GM19463 (cell line): ENCODE measurements around the gene MTUS2.
"Not testable (repeated sequence)": the region's sequence is repeated elsewhere in the genome, so short reads cannot be mapped to it uniquely, and the experiment has no call there.

ENCODE experiments used
- ATAC-seq: cut with Tn5 transposase; IDR thresholded peaks from one replicate; pipeline ENCODE4 v1.9.1; 2021; ENCODE audit warnings: mild to moderate bottlenecking, moderate library complexity; ENCODE audit not compliant: unreplicated experiment

The MTUS2 gene

DNA sequence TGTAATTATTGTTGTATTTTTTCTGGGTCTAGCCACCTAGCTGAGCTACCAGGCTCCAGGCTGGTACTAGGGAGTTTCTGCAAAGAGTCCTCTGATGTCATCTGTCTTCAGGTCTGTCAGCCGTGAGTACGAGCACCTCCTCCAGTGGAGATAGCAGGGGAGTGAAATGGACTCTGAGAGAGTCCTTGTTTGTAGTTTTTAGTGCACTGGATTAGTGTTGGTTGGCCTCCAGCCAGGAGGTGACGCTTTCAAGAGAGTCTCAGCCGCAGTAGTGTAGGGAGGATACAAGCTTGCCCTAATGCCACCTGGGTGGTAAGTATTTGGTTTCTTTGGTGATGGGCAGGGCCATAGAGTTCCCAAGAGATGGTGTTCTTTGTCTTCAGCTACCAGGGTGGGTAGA is 390.5 kb downstream of the MTUS2 start:
- ATAC-seq = no peak

DNA sequence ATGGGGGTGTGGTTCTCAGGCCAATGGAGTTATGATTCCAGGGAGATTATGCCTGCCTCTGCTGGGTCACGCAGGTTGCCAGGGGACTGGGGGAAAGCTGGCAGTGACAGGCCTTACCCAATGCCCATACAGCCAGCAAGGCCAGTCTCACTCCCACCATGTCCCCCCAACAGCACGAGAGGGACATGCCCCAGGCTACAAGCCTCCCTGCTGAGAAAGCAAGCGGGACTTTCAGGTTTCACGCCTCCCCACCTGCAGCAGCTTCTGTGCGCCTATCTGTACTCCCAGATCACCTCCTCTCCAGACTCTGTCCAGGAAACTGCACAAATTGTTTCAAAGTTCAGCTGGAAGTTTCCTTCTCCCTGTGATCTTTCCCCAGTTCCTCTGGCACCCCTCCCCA is 391.0 kb downstream of the MTUS2 start:
- ATAC-seq = not testable (repeated sequence)

DNA sequence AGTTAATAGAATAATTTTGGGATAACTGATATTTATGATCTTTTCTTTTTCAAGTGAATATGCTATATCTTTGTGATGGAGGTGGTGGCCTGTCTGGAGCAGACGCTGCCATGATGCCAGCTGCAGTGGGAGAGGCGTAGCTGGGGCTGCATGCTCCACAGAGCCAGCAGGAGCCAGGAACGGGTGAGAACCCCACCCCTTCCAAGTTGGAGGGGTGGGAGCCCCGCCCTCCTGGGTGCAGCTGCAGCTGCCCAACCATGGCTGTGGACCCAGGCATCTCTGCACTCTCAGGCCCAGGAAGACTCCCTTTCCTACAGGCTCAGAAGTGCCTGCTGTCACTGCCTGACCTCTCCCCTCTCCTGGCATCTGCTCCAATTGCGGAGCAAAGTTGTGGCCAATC is 402.3 kb downstream of the MTUS2 start:
- no peak for ATAC-seq

DNA sequence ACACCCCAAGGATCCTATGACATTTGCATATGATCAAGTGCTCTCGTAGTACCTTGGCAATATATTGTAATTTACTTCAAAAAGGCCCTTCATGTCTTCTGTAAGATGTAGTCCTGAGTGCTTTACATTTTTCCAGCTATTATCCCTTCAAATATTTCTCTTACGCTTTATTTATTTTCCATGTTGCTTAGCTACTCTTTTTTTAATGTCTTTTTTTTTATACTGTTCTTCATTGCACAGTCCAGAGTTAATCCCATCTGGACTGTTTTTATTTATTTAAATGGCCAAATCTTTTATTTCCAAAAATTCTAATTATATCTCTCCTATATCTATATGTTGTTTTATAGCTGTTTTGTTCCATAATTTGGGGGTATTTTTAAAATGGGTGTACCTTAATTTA is 404.1 kb downstream of the MTUS2 start:
- ATAC-seq = no peak

DNA sequence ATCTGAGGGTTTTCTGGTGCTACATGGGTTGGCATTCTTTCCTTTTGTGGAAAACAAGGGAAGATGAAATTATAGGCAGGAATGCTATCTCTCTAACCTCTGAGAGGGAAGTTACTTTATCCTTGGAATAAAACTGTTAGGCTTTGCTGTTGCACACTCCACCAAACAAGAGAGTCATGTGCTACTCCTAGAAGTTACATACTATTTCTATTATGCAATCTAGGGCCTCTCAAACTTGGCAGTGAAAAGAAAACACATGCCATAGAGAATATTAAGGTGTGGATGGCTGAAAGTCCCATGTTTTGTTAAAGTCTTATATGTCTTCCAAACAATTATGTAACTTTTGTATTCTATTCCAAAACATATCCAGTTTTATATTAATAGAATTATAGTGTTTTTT is 407.4 kb downstream of the MTUS2 start:
- no peak for ATAC-seq

DNA sequence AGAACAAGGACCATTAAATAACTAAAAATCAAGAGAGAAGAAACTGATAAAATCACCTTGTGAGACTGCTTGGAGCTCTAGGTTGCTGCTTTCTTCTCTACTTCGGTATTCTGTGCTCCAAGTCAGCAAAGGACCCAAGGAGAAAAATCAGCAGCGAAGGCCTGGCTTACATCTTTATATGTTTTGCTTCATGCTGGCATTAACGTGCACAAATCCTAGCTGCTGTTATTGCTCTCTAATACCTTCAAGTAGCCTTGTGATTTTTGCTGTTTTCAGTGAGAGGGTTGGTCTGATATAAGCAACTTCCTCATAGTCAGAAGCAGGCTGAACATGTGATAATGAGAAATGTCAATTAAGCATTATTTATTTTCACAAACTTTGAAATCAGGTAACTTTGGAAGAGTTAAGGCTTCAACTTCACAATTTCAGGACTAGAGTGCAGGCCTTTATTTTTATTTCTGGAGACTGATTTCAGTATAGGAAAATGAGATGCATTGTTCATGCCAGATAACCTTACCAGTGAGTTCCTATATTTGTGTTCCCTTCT is 410.2 kb downstream of the MTUS2 start:
- ATAC-seq = no peak

DNA sequence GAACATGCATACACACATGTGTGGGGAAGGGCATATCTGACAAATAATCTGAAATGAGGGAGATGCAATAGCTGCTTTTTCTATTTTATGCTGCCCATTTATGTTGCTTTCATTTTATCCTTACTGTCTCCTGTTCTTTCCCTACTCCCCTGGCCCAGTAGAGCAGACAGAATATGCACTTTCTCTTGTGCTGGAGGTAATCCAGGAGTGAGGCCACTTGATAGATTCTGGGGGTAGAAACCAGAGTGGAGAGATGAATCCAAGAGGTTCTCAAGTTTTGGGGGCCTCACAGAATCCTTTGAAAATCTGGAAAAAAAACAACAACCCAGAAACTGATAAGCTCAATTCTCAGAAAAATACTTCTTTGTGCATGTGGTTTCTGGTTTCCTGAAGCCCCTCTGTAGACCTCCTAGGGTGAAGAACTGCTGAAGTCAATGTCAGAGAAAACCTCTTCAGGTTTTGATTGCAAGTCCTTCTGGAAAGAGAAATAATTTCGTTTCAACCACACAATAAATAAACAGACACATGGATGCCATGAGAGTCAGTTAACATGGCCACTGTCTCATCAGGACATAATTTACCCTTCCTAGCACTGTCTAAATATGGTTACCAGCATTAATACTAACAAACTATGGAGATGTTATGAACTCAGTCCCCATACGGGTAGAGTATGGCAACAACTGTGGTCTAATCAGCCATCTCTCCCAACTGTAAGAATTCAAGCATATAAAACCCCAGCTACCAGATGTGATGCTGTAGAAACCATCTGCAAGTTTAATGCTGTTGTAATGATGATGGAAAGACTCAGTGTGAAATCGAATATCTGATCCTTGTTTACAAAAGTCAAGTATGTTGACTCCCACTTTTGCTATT is 419.8 kb downstream of the MTUS2 start:
- ATAC-seq = no peak

DNA sequence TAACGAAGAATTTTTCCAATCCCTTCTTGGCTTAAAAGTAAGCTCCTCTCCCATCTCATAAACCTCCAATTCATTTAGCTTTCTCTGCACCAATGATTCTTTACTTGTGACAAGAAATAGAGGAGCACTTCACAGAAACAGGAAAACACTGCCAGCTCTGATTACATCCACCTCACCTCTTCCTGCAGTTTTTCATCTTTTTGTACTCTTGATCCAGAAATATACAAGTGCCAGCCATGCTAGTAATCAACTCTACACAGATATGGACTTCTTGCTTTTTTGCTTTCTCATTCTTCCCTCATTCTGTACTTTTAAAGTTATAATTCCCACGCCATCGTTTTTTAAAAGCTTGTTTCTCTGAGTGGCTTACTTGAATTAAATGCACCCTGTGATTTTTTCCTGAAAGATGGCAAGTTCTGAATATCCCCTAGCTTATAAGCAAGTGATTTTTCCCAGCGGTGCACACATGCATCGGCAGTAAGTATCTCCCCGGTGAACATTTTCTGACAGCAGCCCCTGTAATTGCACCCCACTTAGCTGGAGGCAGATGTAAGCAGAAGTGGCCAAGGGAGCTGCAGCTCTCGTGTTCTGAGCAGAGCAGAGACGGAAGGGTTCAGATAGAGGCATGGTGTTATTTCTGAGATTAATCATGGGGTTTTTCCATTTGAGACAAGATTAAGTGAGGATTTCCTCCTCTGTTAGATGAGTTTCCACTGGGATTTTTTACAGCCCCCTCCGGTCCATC is 434.7 kb downstream of the MTUS2 start:
- ATAC-seq = no peak

DNA sequence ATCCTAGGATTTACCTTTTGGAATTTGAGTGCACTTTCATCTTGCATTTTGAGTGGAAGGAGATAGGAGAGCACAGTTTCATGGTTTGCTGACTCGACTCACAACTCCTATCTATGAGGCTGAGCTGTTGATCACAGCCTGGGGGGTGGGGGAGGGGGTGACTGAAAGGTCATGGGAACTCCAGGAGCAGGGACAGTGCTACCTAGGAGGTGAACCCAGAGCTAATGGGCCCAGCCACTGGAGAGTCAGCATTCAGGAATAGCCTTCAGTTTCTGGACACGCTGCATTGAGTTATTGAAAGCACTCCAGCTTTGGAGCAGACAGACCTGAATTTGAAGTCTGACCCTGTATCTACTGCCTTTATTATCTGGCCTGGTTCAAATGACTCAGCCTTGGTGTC is 435.4 kb downstream of the MTUS2 start:
- ATAC-seq = no peak

DNA sequence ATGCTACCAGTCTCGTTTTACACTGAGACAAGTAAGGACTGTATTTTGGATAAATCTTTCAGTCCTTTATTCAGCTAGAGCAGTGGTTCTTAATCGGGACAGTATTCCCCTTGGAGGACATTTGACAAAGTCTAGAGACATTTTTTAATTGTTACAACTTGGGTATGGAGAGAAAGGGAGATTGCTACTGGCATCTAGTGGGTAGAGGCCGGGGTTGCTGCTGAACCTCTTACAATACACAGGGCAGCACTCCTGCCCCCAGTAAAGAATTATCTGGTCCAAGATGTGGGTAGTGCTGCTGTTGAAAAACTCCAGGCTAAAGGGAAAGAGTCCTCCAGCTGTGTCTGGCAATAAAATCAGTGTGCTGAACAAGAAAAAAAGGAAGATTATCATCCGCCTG is 440.5 kb downstream of the MTUS2 start:
- no peak for ATAC-seq

DNA sequence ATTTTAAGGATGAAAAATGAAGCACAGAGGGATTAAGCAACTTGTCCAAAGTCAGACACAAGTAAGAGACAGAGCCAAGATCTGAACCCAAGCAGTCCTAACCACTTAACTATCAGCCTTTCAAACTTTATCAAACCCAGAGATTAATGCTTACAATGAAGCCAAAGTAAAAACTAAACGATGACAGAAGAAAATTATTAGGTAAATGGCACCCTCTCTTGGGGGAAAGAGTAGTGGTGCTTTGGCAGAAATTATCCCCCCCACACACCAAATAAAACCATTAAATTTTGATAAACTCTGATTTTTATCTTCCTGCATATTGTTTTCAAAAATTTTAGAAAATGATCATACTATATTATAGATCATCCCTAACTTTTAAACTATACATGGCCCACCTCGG is 446.1 kb downstream of the MTUS2 start:
- no peak for ATAC-seq

DNA sequence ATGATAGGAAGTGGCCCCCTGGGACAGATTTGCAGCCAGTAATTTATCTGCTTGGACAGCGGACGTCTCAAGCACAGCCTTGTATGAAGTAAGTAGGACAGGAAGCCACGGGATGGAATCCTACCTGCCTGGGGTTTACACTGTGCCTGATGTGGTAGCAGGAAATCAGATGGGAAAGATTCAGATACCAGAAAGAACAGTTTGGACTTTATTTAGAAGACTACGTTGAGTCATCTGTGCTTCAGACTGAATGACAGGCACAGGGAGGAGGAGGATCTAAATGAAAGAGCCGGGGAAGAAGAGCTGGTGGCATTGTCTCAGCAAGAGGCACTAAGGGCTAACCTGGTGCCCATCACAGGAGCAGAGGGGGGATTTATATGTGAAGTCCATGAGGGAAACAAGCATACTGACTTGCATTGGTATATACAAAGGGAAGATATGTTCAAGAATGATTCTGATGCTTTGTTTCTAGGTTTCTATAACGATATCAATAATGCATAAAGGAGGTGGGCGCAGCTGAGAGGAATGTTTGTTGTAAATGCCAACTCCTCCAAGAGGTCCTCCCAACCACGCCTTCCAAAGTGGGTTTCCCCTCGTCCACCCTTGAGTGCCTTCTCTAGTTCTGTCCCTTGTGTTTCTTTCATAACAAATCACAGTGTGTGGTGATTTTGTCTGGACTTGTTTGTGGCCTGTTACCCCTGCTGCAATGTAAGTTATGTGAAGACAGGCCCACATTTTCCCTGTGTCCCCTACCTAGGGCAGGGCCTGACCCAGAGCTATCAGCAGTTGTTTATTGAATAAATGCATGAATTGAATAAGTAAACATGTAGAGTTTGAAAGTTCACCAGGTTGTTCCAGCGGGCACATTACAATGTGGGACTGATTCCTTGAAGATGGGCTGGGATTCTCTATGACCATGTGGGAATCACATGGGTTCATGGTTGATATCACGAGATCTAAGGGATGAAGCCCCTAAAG is 446.9 kb downstream of the MTUS2 start:
- no peak for ATAC-seq

DNA sequence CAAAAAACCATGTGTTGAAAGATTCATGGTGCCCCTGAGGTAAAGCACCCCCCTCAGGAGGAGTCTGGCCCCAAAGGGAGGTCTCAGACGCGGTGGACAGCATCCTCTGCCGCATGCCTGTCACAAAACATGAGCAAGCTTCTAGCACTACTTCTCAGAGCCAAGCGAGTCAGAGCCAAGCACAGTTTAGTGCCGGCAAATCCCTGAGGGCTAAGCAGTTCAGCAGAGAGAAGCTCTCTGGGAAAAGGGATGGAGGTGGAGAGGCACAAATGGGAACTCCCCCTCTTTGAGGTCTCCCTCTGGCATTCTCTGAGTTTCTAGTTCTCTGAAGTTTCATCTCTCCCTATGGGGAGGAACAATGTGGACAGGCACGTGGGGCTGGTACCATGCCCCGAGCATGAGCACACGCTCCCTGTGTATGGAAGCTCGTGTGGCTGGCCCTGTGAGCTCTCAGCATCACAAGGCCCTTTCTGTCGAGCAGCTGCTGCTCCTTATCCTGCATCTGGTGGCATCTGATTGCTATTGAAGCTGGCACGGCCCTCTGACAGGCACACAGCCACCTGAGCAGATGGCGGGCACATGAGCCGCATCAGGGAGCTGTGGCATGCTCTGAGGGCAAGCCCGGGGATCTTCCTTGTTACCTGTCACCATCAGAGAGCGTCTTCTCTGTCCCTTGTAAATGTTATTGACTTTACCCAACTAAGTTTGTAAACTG is 450.3 kb downstream of the MTUS2 start:
- no peak for ATAC-seq

DNA sequence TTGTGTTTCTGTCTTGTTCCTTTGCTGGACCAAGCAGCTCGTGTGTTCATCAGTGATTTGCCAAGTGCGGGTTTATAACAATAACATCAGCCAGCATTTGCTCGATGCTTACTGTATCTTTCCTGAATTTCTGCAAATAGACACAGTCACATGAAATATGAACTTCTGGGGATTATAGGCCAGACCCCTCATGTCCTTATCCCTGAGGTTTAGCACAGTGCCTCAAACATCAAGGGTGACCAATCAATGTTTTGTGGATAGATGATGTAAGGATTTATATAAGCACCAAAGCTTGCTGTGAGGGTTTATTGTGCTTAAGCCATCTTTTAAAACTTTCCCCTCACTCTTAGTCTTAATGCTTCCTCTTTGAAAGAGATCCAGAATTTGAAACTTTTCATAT is 451.5 kb downstream of the MTUS2 start:
- ATAC-seq = no peak

DNA sequence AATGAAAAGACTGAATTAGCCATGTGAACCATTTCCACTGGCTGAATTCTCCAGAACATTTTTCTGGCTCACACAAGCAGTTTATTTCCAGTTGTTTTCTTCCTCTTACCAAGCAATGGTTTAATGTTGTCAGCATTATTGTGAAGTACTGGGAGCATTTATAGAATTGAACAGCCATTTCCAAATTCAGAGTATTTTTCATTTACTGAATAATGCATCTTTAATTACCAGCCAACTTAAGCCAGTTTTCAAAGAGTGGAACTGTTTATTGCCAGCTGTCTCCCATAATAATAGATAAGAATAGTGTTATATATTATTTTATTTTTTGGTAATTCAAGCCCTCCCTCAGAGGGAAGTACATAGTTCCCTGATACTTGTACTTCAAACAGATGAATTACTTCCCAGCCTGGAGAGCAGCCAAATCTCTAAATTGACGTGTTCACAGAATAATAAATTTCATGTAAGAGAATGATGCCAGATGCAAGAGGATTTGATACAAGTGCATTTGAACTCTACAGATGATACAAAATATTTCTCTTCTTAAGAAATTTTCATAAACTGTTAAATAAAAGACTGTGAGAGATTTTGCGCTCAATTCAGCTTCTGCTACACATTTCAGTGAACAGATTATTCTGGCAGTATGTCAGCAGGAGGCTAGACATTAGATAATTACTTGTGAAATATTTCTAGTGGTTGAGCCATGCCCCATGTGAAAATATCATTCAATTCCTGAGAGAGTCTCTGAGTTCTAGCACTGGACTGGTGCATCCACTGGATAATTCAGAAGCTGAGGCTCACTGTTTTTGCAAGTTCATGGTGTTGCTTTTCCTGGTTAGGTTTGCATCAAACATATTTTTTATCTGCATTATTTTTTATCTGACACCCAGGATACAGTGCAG is 459.5 kb downstream of the MTUS2 start:
- ATAC-seq = no peak

DNA sequence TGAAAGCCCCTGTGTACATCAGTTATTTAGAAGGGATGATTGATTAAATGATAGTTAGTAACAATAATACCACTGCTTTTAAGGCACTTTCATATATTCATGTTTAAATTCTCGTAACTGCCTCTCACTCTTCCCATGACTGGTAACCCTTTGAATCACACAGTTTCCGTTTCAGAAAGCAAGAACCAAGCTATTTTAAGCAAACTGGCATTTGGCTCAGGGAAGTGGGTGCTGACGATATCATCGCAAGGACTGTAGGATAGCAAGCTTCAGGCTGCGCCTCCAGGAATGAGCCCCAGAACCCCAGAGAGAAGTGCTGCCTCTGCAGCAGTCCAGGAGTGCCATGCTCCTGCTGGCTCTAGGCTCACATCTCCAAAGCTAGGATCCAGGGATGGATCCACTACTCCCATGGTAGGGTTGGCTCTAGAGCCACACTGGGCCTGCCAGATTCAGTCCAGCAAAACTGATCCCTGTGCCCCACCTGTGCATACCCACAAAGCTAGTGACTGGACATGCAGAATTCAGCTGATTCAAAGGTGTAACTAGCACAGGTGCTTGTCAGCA is 461.9 kb downstream of the MTUS2 start:
- no peak for ATAC-seq

DNA sequence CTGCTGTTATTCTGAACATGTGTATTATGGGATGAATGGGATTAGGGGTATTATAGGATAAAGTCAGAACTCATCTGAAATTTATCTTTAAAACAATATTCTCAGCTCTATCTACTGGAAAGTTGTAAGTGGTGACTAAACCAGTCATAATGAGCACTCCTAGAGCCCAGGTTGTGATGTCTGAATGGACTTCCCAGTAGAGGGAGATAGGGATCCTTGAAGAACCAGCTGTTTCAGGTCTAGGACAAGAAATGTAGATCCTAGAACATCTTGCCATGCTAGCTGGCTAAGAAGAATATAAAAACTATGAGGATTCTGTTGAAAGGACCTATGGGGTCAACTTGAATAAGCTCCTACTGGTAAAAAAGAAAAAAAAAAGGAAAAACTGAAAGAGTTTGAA is 464.6 kb downstream of the MTUS2 start:
- no peak for ATAC-seq

DNA sequence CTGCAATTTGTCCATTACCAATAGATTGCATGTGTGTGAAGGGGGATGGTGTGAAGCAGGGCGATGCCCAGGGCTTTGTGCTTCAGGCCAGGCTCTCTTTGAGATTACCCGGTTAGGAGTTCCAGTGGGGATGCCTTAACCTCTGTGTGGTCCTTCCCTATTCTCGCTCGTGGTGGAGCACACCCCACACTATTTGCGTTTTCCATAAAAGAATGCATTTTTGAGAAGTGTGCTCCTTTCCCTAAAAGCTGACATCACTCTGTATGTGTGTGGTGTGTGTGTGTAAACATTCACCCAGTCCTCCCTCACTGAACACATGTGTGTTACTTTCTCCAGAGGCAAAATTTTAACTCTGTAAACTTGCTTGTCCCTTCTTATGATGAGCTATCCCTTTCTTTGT is 467.1 kb downstream of the MTUS2 start:
- no peak for ATAC-seq

DNA sequence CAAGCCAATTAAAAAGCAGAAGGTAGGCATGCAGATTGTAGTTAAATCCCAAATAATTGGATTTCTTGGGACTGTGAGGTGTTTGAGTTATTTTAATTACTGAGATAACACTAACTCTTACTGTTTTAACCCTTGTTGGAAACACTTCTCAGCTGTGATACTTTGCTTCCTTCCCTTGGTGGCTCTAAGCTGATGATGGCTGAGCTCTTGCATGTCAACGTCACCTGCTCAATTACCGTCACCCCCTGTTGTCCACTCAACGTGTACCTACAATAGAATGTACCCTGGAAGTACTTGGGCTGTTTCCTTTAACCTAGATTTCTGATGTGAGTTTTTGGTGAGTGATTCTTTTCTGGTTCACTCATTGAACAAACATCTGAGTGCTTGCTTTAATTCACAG is 471.9 kb downstream of the MTUS2 start:
- no peak for ATAC-seq
